Measurements from ENCODE around the gene DLK1.

The DLK1 gene

GRCh38 chr14:100715803-100716202, 10.9 kb upstream of the DLK1 start:
- DNase-seq, result no peak

- no peak for DNase-seq
Observed at GRCh38 chr14:100717386-100717785, 9.3 kb upstream of the DLK1 start.

GRCh38 chr14:100719976-100720520, 6.6 kb upstream of the DLK1 start:
- DNase-seq, result no peak

- no peak for DNase-seq
Observed at GRCh38 chr14:100721568-100721967, 5.1 kb upstream of the DLK1 start.

- DNase-seq, result no peak
Observed at GRCh38 chr14:100722367-100722766, 4.3 kb upstream of the DLK1 start.

GRCh38 chr14:100723135-100723829, 3.4 kb upstream of the DLK1 start:
- no peak for DNase-seq

- no peak for DNase-seq
Observed at GRCh38 chr14:100723830-100724437, 2.8 kb upstream of the DLK1 start.

- no peak for DNase-seq
Observed at GRCh38 chr14:100724536-100724935, 2.2 kb upstream of the DLK1 start.

- no peak for DNase-seq
Observed at GRCh38 chr14:100725587-100726387, 905 bp upstream of the DLK1 start.

- no peak for DNase-seq
Observed at GRCh38 chr14:100727086-100727872, 587 bp downstream of the DLK1 start.

GRCh38 chr14:100727873-100728240, 1.2 kb downstream of the DLK1 start:
- no peak for DNase-seq

GRCh38 chr14:100728962-100729361, 2.3 kb downstream of the DLK1 start:
- DNase-seq, result no peak

GRCh38 chr14:100729982-100730381, 3.3 kb downstream of the DLK1 start:
- DNase-seq, result no peak

- DNase-seq, result no peak
Observed at GRCh38 chr14:100730581-100730980, 3.9 kb downstream of the DLK1 start.

GRCh38 chr14:100731011-100731670, 4.4 kb downstream of the DLK1 start:
- no peak for DNase-seq

- DNase-seq, result no peak
Observed at GRCh38 chr14:100731846-100732765, 5.4 kb downstream of the DLK1 start.

GRCh38 chr14:100732766-100733100, 6.0 kb downstream of the DLK1 start:
- DNase-seq, result no peak

- no peak for DNase-seq
Observed at GRCh38 chr14:100733152-100733850, 6.6 kb downstream of the DLK1 start.

- DNase-seq, result no peak
Observed at GRCh38 chr14:100734031-100734990, 7.6 kb downstream of the DLK1 start.

GRCh38 chr14:100735271-100735670, 8.6 kb downstream of the DLK1 start:
- no peak for DNase-seq
